K562 (cell line): ENCODE results near the gene UPF1. TPM values are rescaled to one million over a fixed set of nuclear protein-coding genes. Genes with fewer than 3 reads are reported as not detected.
A peak's percentile ranks its signal among the peaks of the same experiment; 100 is the strongest.

Experiments used
- CREB1 ChIP-seq, 2 experiments: sonication (generic) in 1 of 2; formaldehyde crosslinking in 1 of 2; IDR thresholded peaks; 2 replicates each; pipeline versions ENCODE4 v1.6.1 to v1.8.0; 2012 to 2022; ENCODE audit warnings: inconsistent platforms in 1 of 2, mild to moderate bottlenecking in 1 of 2, missing genetic modification reagents in 1 of 2, moderate library complexity in 1 of 2
- EWSR1 ChIP-seq: fragments of 450-650 bp; IDR thresholded peaks from 2 replicates; pipeline ENCODE4 v1.6.1; 2018; ENCODE audit warnings: borderline replicate concordance, mild to moderate bottlenecking, low read depth, moderate library complexity; ENCODE audit not compliant: partially characterized antibody
- FIP1L1 ChIP-seq: fragments of 200-400 bp; formaldehyde crosslinking; IDR thresholded peaks from 2 replicates; pipeline ENCODE4 v1.6.1; 2018; ENCODE audit warnings: mild to moderate bottlenecking, low read depth, low read length; ENCODE audit not compliant: poor library complexity, severe bottlenecking
- PCBP1 ChIP-seq: fragments of 200-400 bp; formaldehyde crosslinking; IDR thresholded peaks from 2 replicates; pipeline ENCODE4 v1.6.1; 2018; ENCODE audit warnings: mild to moderate bottlenecking, low read depth, low read length; ENCODE audit not compliant: poor library complexity, severe bottlenecking
- RBM22 ChIP-seq: fragments of 200-400 bp; formaldehyde crosslinking; IDR thresholded peaks from 2 replicates; pipeline ENCODE4 v1.6.1; 2018; ENCODE audit warnings: low read length, low read depth; ENCODE audit not compliant: poor library complexity, severe bottlenecking
- SOX6 ChIP-seq: fragments of 450-650 bp; IDR thresholded peaks from 2 replicates; pipeline ENCODE4 v1.6.1; 2014; ENCODE audit warnings: mild to moderate bottlenecking
- TCF3 ChIP-seq: sonication (generic); formaldehyde crosslinking; IDR thresholded peaks from 2 replicates; pipeline ENCODE4 v1.4.0; 2020; ENCODE audit warnings: mild to moderate bottlenecking, missing genetic modification reagents
- polyA plus RNA-seq, 8 experiments: library from polyadenylated mRNA; depleted of rRNA in 4 of 8; stranded (reverse) in 5 of 8; unstranded in 3 of 8; fragments of >200 nt; fragmentation: Nextera tagmentation in 2 of 8; fragmentation: Illumina TruSeq in 1 of 8; extraction: Ambion mirVana in 2 of 8; extraction: Trizol in 1 of 8; gene quantifications; 2 replicates each; pipeline versions ENCODE4 v1.2.1 to v1.2.3, GENCODE V29; 2011 to 2014; ENCODE audit warnings: inconsistent platforms in 1 of 8, missing spikeins in 1 of 8
- total RNA-seq, 7 experiments: library from RNA; depleted of rRNA in 6 of 7; stranded (reverse); fragments of >200 nt in 6 of 7; fragmentation: Illumina TruSeq in 2 of 7; extraction: Trizol in 2 of 7; gene quantifications; 2 replicates each; pipeline versions ENCODE4 v1.2.1 to v1.2.3, GENCODE V29; 2011 to 2021; ENCODE audit warnings: low replicate concordance in 1 of 7
- TF ChIP-seq, protein P1 (sequence below), 2 experiments: IDR thresholded peaks; 2 replicates each; pipeline ENCODE4 v1.6.1; 2011; ENCODE audit warnings: borderline replicate concordance in 1 of 2, control low read depth in 1 of 2, low read depth in 1 of 2, low read length in 1 of 2, mild to moderate bottlenecking in 1 of 2, mixed read lengths in 1 of 2, moderate library complexity in 1 of 2; ENCODE audit not compliant: insufficient read depth in 1 of 2, insufficient read length in 1 of 2, poor library complexity in 1 of 2, severe bottlenecking in 1 of 2; ENCODE audit errors: extremely low read depth in 1 of 2
- TF ChIP-seq, protein P2 (sequence below), 2 experiments: fragments of 450-650 bp in 1 of 2; sonication (generic) in 1 of 2; formaldehyde crosslinking; conservative IDR thresholded peaks; 2 replicates each; pipeline versions ENCODE4 v1.4.0 to v1.8.1; 2020 to 2022; ENCODE audit warnings: mild to moderate bottlenecking in 1 of 2, missing genetic modification reagents in 1 of 2
- TF ChIP-seq, protein P3 (sequence below): fragments of 250-450 bp; sonication (Bioruptor Pico); IDR thresholded peaks from 2 replicates; pipeline ENCODE4 v1.8.0; 2022; ENCODE audit warnings: inconsistent platforms
- TF ChIP-seq, protein P4 (sequence below): IDR thresholded peaks from 2 replicates; pipeline ENCODE4 v1.6.1; 2011; ENCODE audit warnings: borderline replicate concordance, low read depth, mild to moderate bottlenecking, moderate library complexity, low read length; ENCODE audit not compliant: insufficient read depth, poor library complexity, severe bottlenecking
- TF ChIP-seq, protein P5 (sequence below): sonication (generic); formaldehyde crosslinking; IDR thresholded peaks from 2 replicates; pipeline ENCODE4 v1.8.1; 2022; ENCODE audit warnings: missing genetic modification reagents
- TF ChIP-seq, protein P6 (sequence below), 2 experiments: fragments of 450-650 bp in 1 of 2; sonication (generic) in 1 of 2; formaldehyde crosslinking in 1 of 2; IDR thresholded peaks in 1 of 2; conservative IDR thresholded peaks in 1 of 2; 2 replicates each; pipeline versions ENCODE4 v1.6.1 to v1.8.1; 2016 to 2023; ENCODE audit warnings: mild to moderate bottlenecking in 2 of 2, moderate library complexity in 2 of 2, inconsistent platforms in 1 of 2, missing genetic modification reagents in 1 of 2
- TF ChIP-seq, protein P7 (sequence below): sonication (generic); formaldehyde crosslinking; IDR thresholded peaks from 2 replicates; pipeline ENCODE4 v1.8.0; 2022; ENCODE audit warnings: missing genetic modification reagents, mild to moderate bottlenecking, moderate library complexity, borderline replicate concordance

Gene UPF1
- total and polyA plus RNA-seq, 9 of the 15 experiments (the other 6 are each of a cell fraction or from before 2014, with no cell fraction given) = 0.34 to 103 (median 27.9) TPM

DNA sequence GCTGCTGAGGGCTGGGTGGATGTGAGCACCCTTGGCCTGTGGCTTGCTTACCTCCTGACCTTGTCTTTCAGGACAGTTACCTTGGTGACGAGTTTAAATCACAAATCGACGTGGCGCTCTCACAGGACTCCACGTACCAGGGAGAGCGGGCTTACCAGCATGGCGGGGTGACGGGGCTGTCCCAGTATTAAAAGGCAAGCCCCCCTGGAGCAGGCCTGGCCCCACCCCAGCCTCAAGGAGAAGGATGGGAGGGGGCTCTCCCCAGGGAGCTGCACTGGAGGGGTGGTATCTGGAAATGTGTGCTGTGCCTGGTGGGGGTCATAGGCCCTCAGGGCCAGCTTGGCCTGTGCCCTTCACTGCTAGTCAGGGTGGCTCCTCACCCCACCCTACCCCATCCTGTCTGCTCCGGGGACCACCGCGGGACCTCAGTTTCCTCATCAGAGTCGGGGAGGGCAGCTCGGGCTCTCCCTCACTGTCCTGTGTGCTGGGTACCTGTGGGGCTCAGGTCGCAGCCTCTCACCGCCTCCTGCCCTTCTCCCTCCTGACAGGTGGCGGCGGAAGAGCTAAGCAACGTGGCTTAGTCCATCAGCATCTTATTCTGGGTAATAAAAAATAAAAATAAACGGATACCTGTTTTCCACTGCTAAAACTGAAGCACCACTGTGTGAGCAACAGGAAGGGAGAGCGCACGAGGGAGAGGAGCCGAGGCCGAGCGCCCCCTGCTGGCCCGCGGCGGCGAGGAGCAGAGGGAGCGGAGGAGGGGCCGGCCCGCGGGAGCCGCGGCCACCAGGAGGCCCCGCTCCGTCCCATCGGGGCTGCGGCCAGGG is 34.4 kb downstream of the UPF1 start (continued):
- TF ChIP-seq, protein P1, sequence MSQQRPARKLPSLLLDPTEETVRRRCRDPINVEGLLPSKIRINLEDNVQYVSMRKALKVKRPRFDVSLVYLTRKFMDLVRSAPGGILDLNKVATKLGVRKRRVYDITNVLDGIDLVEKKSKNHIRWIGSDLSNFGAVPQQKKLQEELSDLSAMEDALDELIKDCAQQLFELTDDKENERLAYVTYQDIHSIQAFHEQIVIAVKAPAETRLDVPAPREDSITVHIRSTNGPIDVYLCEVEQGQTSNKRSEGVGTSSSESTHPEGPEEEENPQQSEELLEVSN (IDR thresholded peaks at IDR 0.05; ENCODE audit: borderline replicate concordance in 1 of 2, extremely low read depth in 1 of 2, insufficient read depth in 1 of 2, insufficient read length in 1 of 2, low read depth in 1 of 2, low read length in 1 of 2, poor library complexity in 1 of 2, severe bottlenecking in 1 of 2) = peak; percentile 28 to 72
- no peak for TF ChIP-seq TCF3 (CRISPR knock-in tag)
- peak; percentile 78 for TF ChIP-seq RBM22
- TF ChIP-seq, protein P2, sequence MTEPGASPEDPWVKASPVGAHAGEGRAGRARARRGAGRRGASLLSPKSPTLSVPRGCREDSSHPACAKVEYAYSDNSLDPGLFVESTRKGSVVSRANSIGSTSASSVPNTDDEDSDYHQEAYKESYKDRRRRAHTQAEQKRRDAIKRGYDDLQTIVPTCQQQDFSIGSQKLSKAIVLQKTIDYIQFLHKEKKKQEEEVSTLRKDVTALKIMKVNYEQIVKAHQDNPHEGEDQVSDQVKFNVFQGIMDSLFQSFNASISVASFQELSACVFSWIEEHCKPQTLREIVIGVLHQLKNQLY (CRISPR knock-in tag; conservative IDR thresholded peaks at IDR 0.05) = no peak
- TF ChIP-seq, protein P3, sequence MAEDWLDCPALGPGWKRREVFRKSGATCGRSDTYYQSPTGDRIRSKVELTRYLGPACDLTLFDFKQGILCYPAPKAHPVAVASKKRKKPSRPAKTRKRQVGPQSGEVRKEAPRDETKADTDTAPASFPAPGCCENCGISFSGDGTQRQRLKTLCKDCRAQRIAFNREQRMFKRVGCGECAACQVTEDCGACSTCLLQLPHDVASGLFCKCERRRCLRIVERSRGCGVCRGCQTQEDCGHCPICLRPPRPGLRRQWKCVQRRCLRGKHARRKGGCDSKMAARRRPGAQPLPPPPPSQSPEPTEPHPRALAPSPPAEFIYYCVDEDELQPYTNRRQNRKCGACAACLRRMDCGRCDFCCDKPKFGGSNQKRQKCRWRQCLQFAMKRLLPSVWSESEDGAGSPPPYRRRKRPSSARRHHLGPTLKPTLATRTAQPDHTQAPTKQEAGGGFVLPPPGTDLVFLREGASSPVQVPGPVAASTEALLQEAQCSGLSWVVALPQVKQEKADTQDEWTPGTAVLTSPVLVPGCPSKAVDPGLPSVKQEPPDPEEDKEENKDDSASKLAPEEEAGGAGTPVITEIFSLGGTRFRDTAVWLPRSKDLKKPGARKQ (CRISPR knock-in tag) = no peak
- peak; percentile 66 for TF ChIP-seq FIP1L1
- TF ChIP-seq, protein P4, sequence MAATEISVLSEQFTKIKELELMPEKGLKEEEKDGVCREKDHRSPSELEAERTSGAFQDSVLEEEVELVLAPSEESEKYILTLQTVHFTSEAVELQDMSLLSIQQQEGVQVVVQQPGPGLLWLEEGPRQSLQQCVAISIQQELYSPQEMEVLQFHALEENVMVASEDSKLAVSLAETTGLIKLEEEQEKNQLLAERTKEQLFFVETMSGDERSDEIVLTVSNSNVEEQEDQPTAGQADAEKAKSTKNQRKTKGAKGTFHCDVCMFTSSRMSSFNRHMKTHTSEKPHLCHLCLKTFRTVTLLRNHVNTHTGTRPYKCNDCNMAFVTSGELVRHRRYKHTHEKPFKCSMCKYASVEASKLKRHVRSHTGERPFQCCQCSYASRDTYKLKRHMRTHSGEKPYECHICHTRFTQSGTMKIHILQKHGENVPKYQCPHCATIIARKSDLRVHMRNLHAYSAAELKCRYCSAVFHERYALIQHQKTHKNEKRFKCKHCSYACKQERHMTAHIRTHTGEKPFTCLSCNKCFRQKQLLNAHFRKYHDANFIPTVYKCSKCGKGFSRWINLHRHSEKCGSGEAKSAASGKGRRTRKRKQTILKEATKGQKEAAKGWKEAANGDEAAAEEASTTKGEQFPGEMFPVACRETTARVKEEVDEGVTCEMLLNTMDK = peak; percentile 99
- peak; percentile 40 for TF ChIP-seq CREB1 (IDR thresholded peaks at IDR 0.05)
- TF ChIP-seq CREB1 (CRISPR knock-in tag; IDR thresholded peaks at IDR 0.05) = no peak
- no peak for TF ChIP-seq EWSR1
- no peak for TF ChIP-seq PCBP1
- peak; percentile 20; the same call in 1 of the 2 replicates for TF ChIP-seq SOX6
- TF ChIP-seq, protein P5, sequence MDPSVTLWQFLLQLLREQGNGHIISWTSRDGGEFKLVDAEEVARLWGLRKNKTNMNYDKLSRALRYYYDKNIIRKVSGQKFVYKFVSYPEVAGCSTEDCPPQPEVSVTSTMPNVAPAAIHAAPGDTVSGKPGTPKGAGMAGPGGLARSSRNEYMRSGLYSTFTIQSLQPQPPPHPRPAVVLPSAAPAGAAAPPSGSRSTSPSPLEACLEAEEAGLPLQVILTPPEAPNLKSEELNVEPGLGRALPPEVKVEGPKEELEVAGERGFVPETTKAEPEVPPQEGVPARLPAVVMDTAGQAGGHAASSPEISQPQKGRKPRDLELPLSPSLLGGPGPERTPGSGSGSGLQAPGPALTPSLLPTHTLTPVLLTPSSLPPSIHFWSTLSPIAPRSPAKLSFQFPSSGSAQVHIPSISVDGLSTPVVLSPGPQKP (CRISPR knock-in tag) = no peak
- TF ChIP-seq, protein P6, sequence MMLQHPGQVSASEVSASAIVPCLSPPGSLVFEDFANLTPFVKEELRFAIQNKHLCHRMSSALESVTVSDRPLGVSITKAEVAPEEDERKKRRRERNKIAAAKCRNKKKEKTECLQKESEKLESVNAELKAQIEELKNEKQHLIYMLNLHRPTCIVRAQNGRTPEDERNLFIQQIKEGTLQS (IDR thresholded peaks at IDR 0.05) = no peak
- TF ChIP-seq, protein P6 (CRISPR knock-in tag; conservative IDR thresholded peaks at IDR 0.05) = no peak
- TF ChIP-seq, protein P7, sequence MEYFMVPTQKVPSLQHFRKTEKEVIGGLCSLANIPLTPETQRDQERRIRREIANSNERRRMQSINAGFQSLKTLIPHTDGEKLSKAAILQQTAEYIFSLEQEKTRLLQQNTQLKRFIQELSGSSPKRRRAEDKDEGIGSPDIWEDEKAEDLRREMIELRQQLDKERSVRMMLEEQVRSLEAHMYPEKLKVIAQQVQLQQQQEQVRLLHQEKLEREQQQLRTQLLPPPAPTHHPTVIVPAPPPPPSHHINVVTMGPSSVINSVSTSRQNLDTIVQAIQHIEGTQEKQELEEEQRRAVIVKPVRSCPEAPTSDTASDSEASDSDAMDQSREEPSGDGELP = 0 out of 2 replicates have a peak, but pooled peaks have one; percentile 22
